ENCODE data around the gene SHROOM3.

The SHROOM3 gene

GRCh38 chr4:76792418-76792817 is 357.4 kb downstream of the SHROOM3 start:
- DNase-seq: no peak

- DNase-seq: no peak
Observed at GRCh38 chr4:76795243-76795642, 360.2 kb downstream of the SHROOM3 start.

- DNase-seq: no peak
Observed at GRCh38 chr4:76799140-76799539, 364.1 kb downstream of the SHROOM3 start.

- DNase-seq: no peak
Observed at GRCh38 chr4:76799718-76800117, 364.7 kb downstream of the SHROOM3 start.

GRCh38 chr4:76800902-76801301 is 365.9 kb downstream of the SHROOM3 start:
- no peak for DNase-seq

GRCh38 chr4:76801621-76802235 is 366.7 kb downstream of the SHROOM3 start:
- no peak for DNase-seq

GRCh38 chr4:76802236-76803021 is 367.4 kb downstream of the SHROOM3 start:
- DNase-seq: no peak

- DNase-seq: no peak
Observed at GRCh38 chr4:76803522-76803921, 368.5 kb downstream of the SHROOM3 start.

GRCh38 chr4:76804096-76804495 is 369.1 kb downstream of the SHROOM3 start:
- DNase-seq: no peak

GRCh38 chr4:76806346-76806745 is 371.3 kb downstream of the SHROOM3 start:
- no peak for DNase-seq

- no peak for DNase-seq
Observed at GRCh38 chr4:76806757-76807156, 371.7 kb downstream of the SHROOM3 start.

GRCh38 chr4:76809594-76810305 is 374.7 kb downstream of the SHROOM3 start:
- DNase-seq: no peak

- no peak for DNase-seq
Observed at GRCh38 chr4:76811604-76812412, 376.8 kb downstream of the SHROOM3 start.

GRCh38 chr4:76813070-76813469 is 378.0 kb downstream of the SHROOM3 start:
- no peak for DNase-seq

GRCh38 chr4:76821641-76822040 is 386.6 kb downstream of the SHROOM3 start:
- DNase-seq: no peak

GRCh38 chr4:76822303-76822702 is 387.3 kb downstream of the SHROOM3 start:
- DNase-seq: no peak

- no peak for DNase-seq
Observed at GRCh38 chr4:76823495-76823894, 388.5 kb downstream of the SHROOM3 start.

- no peak for DNase-seq
Observed at GRCh38 chr4:76830612-76830963, 395.6 kb downstream of the SHROOM3 start.

GRCh38 chr4:76830964-76831703 is 396.1 kb downstream of the SHROOM3 start:
- no peak for DNase-seq

GRCh38 chr4:76831711-76832373 is 396.8 kb downstream of the SHROOM3 start:
- no peak for DNase-seq

Measured in NCI-H526 (cell line).